ENCODE results near the gene RHCG.

Gene RHCG

GRCh38 chr15:89444241-89445225 lies 51.9 kb downstream of the RHCG start:
- no peak for DNase-seq (ENCODE audit: low spot score)

DNA sequence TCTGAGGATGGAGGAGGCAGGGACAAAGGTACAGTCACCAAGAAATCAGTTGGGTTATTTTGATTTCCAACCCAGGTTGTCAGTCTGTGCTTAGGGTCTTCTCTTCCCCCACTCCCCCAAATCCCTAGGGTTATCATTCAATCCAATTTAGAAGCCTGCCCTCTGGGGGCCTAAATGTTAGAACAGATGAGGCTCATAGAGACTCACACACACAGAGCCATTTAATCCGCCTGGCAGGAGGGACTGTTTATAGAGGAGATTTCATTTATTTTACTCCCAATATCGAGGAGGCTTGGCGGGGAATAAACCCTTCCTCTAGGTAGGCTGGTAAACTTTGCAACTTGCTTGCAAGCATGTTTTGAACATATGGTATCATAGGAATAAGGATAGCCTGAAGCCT lies 52.8 kb downstream of the RHCG start:
- no peak for DNase-seq (ENCODE audit: low spot score)

DNA sequence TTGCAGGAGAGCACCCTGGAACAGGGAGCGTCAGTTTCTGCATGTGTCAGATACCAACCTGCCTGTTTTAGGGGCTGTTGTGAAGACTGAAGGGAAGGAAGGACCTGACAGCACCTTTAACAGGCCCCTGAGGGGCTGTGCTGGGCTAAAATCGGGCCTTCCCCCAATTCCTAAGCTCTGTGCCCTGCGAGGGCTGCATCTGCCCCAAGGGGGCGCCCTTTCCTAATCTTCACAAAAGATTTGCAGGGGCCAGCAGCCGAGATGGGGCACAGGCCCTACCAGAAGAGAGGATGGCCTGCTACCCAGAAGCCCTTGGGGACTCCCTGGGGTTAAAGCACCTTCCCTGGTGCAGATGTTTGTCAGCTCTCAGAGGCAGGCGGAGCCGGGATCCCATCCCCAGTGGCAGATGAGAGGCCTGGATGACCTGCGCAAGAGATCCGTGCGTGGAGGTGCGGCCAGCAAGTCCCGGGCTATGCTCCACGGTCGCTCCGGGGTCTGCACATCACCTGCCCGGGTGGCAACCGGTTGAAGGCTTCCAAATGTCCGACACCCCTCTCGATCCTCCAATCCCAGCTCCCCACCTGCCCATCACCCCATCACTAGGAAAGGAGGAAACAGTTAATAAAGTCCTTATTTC lies 53.6 kb downstream of the RHCG start:
- DNase-seq (ENCODE audit: low spot score) = no peak

DNA sequence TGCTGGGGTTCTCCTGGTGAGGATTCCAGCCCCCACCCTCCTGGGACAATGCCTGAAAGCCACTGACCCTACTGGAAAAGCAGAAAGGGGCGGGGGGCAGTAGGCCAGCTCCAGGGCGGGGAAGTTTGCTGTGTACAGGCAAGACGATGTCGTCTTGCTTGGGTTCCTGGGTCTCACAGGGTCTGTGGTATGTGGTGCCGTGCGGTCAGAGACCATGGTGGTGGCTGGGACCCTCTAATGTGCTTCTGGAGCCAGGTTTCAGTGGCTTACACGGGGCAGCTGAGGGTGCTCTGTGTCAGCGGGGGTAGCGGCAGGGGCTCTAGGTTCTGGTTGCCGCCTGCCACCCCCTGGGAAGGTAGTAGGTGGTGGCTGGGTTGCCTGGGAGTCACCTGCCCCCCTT lies 54.2 kb downstream of the RHCG start:
- DNase-seq (ENCODE audit: low spot score) = no peak

- no peak for DNase-seq (ENCODE audit: low spot score)
Observed at GRCh38 chr15:89441295-89441812, 55.0 kb downstream of the RHCG start.

DNA sequence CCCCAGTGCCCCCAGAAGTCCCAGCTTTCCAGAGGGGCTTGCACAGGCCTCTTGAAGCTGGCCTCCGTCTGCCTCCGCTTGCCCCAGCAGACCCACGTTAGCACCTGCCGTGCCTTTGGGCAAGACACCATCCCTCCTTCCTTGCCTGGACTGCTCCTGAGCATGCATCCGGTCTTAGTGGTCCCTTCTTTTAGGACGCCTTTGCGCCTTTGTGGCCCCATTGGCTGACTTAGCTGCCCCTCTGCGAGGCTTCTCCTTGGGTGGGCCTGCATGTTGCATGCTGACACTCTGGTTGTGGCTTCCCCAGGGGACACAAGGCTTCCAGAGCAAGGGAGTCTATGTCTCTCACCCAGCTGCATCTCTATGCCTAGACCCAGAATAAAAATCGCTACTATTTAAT lies 56.6 kb downstream of the RHCG start:
- DNase-seq (ENCODE audit: low spot score) = no peak

DNA sequence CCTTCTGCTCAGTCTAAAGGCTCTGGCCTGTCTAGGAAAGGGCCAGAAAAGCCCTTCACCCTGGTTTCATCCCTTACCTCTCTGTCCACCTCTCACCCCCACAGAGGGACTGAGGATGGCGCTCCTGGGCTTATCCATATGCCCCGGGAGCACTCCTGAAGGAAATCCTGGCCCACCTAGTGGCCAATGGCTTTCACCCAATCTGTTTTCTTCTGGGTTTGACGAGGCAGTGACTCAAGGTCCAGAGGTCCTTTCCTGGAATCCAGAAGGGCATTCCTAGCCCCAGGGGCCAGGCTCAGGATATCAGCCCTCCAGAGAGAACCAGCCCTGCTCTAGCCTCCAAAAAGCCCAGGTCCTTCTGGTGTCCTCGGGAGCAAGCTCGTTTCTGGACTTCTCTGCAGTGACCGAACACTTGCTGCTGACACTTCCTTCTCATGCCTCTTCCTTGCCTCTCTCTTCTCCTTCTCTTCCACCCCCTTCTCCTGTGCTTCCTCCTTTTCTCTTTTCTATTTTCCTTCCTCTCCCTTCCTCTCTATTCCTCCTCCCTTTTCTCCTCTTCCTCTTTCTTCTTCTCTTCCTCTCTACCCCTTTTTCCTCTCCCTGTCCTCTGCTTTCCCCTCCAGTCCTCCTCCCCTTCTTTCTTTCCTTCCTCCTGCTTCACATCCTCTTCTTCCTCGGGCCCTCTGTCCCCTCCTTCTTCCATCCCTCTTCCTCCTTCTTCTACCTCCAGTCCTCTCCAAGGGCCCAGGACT lies 59.6 kb downstream of the RHCG start:
- DNase-seq (ENCODE audit: low spot score) = no peak

- no peak for DNase-seq (ENCODE audit: low spot score)
Observed at GRCh38 chr15:89435362-89435761, 61.0 kb downstream of the RHCG start.

DNA sequence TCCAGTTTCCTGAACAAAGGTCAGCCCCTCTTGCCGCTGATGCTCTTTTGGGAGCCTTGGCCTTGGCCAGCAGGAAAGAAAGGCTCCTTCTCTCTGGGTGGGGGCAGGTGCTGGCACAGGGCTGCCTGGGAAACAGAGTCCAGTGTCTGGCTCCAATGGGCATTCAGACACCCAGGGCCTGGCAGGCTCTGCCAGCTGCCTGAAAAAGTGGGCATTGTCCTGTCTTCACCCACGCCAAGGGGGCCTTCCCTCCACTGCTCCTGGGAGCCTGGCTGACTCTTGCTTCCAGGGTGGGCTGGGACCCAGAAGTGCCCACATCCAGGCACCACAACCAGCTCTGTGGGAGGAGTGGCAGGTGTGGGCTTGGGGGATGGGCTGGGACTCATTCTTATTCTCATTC lies 62.7 kb downstream of the RHCG start:
- DNase-seq (ENCODE audit: low spot score) = peak; percentile 61

DNA sequence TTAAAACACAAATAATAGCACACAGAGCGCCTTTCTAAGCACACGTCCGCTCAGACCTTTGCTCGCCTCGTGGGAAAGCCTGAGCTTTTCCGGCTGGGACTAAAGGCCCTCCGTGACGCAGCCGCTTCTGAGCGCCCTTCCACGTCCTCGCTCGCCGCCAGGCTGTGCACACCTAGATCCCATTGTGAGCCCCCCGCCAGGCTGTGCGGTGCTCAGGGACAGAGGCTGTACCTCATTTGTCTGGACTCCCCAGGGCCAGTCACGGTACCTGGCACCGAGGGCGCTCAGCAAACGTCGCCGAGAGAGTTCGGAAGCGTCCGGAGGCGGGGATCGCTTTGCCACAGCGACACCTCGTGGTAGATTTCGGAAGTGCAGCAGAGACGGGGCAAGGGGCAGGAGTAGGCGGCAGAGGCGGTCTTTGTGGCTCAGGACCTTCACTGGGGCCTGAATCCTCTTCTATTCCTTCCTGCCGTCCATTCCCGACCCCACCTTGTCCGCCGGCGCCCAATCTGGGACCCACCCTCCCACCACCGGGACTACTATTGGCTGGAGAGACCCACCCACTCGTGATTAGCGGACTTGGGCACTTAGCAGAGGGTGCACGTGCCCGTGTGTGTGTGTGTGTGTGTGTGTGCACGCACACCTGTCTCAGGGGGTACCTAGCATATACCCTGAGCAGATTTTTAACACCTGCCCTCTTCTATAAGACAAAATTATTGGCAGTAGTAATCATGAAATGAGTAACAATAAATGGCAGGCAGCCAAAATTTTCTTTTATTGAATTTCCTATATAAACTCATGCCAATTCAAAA lies 65.6 kb downstream of the RHCG start:
- DNase-seq (ENCODE audit: low spot score) = peak; percentile 86

DNA sequence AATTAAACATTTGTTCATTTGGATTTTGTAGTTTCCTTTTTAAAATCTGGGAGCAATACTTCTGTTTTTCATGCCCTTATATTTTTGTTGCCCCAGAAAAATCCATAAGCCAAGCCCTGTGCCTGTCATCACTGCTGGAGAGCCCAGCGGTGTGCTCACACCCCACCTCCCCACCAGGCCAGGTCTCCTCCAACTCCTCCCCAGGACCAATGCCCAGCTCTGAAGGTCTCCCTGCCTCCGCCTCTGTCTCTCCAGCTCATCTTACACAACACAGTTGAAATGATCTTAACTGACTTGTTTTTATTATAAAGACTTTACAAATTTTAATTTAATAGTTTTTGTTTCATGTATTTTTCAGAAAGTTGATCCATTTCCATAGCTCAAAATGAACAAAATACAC lies 66.4 kb downstream of the RHCG start:
- DNase-seq (ENCODE audit: low spot score) = no peak

DNA sequence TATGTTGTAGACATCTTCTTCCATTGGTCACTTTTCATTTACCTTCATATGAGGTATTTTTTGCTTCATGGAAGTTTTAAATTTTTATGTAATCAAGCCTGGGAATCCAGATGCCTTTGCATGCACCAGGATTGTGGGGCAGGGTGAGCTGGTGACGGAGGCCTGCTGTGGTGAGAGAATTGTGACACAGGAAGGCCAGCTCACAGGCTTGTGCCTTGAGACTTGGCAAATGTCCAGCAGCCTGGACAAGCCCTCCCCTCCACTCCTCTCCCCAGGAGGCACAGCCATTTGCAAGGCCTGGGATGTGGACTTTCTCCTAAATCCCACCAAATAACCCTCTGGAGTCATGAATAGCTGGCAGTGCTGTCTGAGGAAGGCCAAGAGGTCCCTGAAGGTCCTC lies 67.4 kb downstream of the RHCG start:
- no peak for DNase-seq (ENCODE audit: low spot score)

- DNase-seq (ENCODE audit: low spot score) = no peak
Observed at GRCh38 chr15:89428246-89428645, 68.1 kb downstream of the RHCG start.

DNA sequence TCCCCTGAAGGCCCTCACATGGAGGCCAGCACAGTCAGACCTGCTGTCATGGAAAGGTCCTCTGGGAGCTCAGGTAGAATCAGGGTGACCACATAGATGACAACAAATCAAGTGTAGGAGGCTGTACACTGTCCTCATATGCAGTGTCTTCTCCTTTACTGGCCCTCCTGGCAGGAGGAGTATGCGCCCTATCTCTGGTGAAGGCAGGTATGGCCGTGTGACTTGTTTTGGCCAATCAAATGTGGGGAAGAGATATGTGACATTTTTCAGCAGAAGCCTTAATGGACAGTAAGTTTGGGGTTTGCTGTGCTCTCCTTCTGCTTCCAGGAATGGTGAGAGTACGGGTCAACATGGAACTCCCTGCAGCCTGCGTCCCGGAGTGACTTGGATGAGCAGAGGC lies 69.9 kb downstream of the RHCG start:
- no peak for DNase-seq (ENCODE audit: low spot score)

GRCh38 chr15:89423981-89424380 lies 72.4 kb downstream of the RHCG start:
- no peak for DNase-seq (ENCODE audit: low spot score)
